Sigmoid colon (tissue), 3 donors: ENCODE data around the gene ACBD6.

Experiments
- CTCF ChIP-seq, 4 experiments: fragments of 450-650 bp in 3 of 4; fragments of 200-600 bp in 1 of 4; IDR thresholded peaks; one replicate each; pipeline ENCODE4 v1.5.1; 2016 to 2019; ENCODE audit warnings: antibody characterized with exemption in 4 of 4, mild to moderate bottlenecking in 3 of 4, moderate library complexity in 2 of 4
- POLR2A ChIP-seq, 2 donors: fragments of 450-650 bp; IDR thresholded peaks; one replicate each; pipeline ENCODE4 v1.6.1; 2016; ENCODE audit warnings: antibody characterized with exemption in 2 of 2, mild to moderate bottlenecking in 2 of 2, moderate library complexity in 2 of 2

- TF ChIP-seq CTCF (IDR thresholded peaks at IDR 0.05) (no peak), POLR2A (IDR thresholded peaks at IDR 0.05) (no peak)
These were observed 105.2 kb downstream of the ACBD6 start for GRCh38 chr1:180397175-180397574.
